ENCODE data around the gene UBE2B.
"Not testable (repeated sequence)": the region's sequence is repeated elsewhere in the genome, so short reads cannot be mapped to it uniquely, and the experiment has no call there.

UBE2B gene

DNA sequence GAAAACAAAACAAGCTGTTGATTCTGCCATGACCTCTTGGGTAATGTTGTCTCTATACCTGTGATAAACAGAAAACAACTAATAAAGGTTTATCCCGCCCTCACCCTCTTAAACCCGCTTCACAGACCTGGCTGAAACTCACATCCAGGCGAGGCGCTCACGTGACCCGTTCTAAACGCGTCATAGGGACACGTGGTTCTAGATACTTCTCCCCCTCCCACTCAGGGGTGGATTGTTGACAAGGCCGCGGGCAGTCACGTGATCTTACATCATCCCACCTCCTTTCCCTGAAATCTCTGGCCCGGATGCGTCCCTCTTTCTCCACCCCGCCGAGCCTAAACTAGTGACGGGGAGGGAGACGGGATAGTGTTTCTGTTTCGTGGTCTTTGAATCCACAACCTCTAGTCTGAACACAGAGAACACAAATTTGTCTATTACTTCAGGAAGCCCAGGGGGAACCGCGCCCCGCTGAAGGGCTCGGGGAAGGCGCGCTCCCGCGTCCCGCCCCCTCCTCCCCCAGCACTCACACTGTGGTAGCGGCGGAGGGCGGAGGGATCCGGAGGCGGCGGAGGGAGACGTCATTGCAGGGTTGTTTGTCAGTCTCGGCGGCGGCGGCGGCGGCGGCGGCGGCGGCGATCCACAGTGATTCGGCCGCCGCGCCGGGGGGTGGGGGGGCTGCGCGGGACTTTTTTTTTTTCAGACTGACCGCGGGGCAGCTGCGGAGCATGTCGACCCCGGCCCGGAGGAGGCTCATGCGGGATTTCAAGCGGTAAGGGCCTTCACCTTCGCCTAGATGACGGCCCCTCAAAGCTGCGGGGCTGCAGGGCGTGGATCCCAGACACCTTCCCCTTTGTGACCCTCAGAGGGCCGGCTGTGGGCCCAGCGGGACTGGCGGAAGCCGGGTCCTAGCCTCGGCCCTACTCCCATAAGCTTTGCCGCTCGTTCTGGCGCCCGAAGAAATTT is at the start of gene UBE2B:
Gene UBE2B, plus strand, starts transcription at position 699 of the 963 bp plus-strand sequence. Its CDS starts 27 bp downstream, at position 726.
- peak; percentile 100 for DNase-seq

DNA sequence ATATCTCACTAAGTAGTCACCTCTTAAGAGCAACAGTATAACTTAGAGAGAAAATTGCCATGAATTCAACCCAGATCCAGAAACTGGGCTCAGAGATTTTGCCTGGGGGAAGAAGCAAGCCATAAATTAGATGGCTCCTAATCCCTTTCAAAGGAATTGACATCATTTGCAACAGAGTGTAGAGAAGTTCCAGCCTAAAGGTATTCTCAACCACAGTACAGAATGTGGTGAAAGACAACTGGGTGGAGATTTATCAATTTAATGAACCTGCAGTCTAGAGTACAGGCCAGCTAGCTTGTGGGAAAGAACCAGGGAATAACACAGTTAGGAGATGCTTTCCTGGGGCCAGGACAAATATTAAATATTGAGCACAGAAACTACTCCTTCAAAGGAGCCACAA is 44.0 kb upstream of the UBE2B start:
- DNase-seq = no peak

DNA sequence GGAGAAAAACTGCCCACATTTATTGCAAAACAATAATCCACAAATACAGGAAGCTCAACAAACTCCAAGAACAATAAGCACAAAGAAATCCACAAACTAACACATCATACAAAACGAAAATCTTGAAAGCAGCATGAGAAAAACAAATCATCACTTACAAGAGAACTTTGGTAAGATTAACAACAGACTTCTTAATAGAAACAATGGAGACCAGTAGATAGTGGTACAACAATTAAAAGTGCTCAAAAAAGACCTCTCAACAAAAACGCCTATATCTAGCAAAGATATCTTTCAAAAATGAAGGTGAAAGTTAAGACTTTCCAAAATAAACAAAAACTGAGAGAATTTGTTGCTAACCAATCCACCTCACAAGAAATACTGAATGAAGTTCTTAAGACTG is 42.8 kb upstream of the UBE2B start:
- DNase-seq = no peak

DNA sequence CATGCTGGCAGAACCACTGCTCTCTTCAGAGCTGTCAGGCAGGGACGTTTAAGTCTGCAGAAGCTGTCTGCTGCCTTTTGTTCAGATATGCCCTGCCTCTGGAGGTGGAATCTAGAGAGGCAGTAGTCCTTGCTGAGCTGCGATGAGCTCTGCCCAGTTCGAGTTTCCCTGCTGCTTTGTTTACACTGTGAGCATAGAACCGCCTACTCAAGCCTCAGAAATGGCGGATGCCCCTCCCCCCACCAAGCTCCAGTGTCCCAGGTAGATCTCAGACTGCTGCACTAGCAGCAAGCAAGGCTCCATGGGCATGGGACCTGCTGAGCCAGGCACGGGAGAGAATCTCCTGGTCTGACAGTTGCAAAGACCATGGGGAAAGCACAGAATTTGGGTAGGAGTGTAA is 34.5 kb upstream of the UBE2B start:
- not testable (repeated sequence) for DNase-seq

DNA sequence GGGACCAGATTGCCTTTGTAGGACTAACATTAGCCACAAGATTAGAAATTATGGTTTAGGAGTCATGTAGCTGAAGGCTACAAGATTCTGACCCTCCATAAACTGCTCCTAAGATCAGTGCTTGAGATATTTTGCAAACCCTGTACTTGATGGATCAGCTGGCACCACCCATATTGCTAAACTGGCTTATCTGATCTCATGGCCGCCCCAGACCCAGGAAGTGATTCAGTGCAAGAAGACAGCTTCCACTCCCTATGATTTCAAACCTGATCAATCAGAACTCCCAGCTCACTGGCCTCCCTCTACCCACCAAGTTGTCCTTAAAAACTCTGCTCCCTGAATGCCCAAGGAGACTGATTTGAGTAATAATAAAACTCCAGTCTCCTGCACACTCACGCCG is 27.9 kb upstream of the UBE2B start:
- DNase-seq = not testable (repeated sequence)

DNA sequence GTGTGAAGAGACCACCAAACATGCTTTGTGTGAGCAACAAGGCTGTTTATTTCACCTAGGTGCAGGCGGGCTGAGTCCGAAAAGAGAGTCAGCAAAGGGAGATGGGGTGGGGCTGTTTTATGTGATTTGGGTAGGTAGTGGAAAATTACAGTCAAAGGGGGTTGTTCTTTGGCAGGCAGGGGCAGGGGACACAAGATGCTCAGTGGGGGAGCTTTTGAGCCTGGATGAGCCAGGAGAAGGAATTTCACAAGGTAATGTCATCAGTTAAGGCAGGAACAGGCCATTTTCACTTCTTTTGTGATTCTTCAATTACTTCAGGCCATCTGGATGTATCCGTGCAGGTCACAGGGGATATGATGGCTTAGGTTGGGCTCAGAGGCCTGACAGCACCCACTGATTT is 25.9 kb upstream of the UBE2B start:
- not testable (repeated sequence) for DNase-seq

DNA sequence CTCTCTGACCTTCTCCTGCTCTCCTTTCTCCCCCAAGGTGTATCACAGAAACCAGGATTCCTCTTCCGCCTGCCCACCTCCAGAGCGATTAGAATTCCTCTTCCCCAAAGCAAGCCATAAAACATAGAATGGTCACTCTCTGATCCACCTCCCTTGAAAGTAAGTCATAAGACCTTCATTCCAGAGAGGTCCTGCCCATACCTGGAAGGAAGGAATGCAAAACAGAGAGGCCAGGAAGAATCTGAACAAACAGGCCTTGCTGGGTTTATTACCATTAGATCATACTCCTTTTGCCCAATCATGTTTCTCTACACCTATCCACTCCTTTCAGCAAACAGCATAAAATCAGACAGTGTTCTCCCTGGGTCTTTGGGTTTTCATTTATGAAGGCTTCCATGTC is 25.4 kb upstream of the UBE2B start:
- DNase-seq = no peak

DNA sequence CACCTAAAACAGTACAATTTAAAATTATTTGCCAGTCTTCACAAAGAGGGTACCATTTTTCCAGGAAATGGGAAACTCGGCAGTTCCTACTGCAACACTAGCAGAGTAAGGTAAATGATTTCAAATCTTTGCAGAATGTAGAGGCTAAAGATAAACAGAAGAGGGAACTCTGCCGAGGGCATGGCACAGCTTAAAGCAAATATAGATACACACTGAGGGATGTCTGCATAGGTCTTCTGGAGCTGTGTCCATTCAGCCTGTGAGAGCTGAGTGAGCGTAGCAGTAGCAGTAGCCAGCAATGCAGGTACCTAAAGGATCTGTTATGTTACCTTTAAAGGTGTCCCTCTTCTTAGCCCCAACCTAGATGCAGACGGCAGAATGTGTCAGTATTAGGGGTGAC is 21.9 kb upstream of the UBE2B start:
- no peak for DNase-seq

DNA sequence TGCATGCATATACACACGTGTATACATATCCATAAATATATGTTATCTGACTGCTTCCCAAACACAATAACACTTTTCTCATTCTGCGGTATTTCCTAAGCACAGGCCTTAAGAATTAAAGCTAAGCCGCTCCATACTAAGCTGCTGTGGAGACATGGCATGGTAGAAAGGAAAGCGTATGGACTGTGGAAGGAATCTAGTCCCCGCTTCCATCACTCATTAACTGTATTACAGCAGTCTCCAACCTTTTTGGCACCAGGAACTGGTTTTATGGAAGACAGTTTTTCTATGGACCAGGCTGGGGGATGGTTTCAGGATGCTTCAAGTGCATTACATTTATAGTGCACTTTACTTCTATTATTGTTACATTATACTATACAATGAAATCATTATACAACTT is 15.7 kb upstream of the UBE2B start:
- no peak for DNase-seq

DNA sequence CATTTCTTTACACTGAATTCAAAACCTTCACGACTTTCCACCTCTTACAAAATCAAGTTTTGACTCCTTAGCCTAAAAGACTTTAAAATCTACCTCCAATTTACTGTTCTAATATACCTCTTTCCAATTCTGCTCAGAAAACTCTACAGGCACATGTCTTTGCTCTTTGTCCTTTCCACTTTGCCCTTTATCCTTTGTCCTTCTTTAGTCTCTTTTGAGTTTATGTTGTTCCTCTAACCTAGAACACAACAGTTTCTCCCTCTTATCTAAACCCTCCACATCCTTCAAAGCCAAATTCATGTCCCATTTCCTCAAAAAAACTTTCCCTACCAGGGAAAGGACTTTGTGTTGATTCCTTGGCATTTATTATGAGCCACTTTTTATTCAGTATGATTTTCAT is 5.8 kb upstream of the UBE2B start:
- no peak for DNase-seq

DNA sequence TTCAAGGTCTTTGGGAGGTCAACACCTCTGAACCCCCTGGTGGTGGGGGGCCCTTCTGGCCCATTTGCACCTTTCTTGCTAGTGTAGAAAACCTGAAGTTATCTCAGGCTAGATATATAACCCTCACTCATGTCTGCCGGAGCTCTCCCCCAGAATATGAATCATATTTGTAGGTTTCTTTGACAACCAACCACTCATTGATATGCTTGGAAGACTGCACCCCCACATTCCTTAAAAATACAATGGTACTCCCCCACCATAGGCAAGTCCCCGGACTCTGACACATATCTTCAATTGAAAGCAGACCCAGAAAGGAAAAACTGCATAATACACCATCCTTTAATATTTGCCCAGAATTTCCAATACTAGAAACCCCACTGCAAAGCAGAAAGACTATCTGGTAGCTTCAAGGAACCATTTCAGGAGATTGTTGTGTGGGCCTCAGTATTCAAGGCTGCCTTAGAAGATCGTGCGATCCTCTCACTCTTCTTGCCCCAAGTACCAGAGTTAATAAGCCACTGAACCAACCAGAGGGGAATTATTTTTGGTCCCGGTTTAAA is 978 bp upstream of the UBE2B start:
- DNase-seq = no peak

DNA sequence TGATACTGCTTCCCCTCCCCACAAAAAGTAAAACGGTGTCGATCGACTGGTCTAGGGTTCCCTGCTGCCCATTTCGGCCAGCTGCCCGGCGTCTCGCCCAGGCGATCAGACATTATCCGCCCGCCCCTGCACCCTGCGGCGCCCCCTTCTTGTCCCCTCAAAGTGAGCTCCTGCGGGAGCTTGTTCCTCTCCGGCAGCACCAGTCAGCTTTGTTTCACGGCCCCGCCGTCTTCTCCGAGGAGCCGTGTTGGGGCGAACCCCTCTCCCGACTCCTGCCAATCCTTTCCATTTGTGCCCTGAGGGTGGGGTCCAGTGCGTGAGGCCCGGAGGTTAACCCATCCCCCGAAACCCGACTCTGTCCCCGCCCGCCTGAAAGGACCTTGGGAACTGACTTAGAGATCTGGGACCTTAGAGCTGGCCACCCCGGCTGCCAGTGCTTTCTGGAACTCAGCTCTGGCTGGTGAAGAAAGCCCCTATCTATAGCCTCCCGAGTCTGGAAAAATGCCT is 518 bp downstream of the UBE2B start:
- DNase-seq = peak; percentile 71

DNA sequence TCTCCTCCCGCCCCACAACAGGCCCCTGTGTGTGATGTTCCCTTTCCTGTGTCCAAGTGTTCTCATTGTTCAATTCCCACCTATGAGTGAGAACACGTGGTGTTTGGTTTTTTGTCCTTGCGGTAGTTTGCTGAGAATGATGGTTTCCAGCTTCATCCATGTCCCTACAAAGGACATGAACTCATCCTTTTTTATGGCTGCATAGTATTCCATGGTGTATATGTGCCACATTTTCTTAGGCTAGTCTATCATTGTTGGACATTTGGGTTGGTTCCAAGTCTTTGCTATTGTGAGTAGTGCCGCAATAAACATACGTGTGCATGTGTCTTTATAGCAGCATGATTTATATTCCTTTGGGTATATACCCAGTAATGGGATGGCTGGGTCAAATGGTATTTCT is 2.3 kb downstream of the UBE2B start:
- DNase-seq = not testable (repeated sequence)

DNA sequence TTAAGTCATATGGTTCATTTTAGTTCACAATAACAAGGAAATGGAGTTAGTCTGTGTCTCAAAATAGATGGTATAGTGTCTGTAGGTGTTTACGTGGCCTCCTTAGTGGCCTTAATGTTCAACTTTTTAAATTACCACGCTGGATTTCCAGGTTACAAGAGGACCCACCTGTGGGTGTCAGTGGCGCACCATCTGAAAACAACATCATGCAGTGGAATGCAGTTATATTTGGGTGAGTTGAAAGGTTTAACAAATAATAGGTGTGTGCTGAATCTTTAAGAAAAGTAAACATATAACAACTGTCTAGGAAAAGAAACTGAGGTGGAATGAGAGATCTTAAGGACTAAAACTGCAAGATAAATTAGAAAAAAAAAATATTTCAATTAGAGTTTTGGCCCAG is 2.9 kb downstream of the UBE2B start:
- DNase-seq = no peak

DNA sequence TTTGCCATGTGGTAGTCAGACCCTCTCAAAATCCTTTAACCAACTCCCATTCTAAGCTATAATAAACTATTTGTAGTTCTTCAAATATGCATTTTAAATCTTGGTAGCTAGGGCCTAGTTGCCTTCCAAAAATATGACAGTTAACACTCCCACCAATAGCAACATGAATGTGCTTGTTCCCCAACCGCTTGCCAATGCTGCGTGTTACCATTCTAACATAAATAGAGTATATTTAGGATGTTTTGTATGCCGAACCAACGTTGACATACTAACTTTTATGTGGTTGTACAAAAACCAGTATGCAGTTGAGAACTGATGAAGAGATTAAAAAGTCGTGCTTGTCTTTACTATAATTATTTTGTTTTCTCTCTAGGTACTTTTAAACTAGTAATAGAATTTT is 9.0 kb downstream of the UBE2B start:
- DNase-seq = no peak

DNA sequence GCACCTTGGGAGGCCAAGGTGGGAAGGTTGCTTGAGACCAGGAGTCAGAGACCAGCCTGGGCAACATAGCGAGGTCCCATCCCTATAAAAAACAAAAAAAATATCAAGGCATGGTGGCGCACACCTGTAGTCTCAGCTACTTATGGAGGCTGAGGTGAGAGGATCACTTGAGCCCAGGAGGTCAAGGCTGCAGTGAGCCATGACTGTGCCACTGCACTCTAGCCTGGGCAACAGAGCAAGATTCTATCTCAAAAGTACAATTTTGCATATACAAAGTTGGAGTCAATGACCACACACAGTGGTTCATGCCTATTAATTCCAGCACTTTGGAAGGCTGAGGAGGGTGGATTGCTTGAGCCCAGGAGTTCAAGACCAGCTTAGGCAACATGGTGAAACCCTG is 10.8 kb downstream of the UBE2B start:
- not testable (repeated sequence) for DNase-seq

DNA sequence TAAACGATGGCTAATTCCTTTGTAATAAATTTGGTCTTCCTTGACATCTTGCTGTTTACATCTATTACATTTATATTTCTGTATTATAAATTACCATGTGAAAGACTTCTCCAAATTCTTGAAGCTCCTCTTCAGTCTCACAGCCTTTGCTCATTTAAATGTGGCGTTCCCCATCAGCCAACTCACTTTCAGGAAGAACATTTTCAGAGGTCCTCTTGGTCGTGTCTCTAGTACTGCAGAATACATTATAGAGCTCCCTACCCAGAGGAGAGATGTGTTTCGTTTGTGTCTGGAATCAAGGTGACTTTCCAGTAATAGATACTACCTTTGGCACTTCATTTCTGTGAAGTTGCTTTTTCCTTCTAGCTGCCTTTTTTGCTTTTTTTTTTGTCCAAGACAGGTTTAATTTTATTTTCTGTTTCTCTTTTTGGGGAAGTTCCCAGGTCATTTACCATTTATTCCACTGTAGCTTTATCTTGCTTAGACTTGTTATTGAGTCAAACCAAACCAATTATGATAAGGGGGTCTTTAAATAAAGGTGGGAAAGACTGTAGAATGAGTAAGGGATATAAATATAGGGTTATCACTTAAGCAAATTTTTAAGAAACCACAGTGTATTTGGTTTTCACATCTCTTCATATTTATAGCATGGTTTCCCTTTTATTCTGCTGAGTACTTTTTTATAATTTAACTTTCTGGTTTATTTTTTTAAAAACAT is 12.8 kb downstream of the UBE2B start:
- no peak for DNase-seq

DNA sequence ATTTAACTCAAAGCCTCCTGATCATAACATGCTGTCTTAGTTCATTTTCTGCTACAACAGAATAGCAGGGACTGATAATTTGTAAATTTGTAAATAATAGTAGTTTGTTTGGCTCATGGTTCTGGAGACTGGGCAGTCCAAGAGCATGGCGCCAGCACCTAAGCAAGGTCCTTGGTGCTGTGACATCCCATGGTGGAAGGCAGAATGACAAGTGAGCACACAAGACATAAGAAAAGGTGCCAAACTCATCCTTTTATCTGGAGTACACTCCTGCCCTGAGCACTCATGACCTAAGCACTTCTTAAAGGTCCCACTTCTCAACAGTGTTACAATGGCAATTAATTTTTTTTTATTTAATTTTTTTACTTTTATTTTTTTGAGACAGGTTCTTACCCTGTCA is 16.1 kb downstream of the UBE2B start:
- no peak for DNase-seq

DNA sequence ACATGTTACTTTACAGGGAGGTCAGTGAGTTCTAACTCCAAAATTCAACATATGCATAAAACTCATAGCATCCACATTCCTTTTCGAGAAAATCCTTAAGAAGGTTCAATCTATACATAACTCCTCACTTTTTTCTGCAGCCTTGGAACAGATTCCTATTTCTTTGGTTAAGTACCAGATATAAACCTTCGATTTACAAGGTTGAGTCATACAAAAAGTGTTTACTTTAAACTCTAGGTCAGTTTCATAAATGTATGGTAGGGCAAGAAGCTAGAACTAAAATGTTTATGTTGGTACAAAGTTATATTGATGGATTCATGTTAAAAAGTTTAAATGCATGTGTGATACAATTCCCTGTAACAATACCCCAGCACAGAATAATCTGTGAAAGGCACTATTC is 20.9 kb downstream of the UBE2B start:
- no peak for DNase-seq

DNA sequence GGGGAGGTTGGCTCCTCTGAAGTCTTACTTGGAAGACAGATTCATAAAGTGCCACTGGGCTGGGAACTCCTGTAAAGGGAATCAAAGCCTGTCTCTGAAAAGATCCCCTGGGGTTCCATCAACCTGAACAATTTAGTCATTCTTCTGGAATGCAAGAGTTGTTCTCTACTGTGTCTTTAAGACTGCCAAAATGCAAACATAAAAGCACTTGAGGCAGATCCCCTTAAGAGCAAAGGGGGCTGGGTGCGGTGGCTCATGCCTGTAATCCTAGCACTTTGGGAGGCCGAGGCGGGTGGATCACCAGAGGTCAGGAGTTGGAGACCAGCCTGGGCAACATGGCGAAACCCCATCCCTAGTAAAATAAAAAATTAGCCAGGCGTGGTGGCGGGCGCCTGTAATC is 23.6 kb downstream of the UBE2B start:
- no peak for DNase-seq

DNA sequence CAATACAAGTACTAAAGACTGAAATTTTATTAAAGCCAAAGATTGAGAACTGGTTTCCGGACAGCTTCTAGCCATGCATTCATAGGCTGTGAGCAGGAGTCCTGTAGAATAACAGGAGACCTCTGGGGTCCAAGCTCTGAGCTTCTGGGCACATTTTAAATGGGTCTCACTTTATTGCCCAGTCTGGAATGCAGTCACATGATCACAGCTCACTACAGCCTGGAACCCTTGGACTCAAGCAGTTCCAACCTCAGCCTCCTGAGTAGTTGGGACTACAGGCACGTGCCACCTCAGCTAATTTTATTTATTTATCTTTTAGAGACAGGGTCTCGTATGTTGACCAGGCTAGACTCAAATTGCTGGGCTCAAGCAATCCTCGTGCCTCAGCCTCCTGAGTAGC is 24.9 kb downstream of the UBE2B start:
- no peak for DNase-seq

DNA sequence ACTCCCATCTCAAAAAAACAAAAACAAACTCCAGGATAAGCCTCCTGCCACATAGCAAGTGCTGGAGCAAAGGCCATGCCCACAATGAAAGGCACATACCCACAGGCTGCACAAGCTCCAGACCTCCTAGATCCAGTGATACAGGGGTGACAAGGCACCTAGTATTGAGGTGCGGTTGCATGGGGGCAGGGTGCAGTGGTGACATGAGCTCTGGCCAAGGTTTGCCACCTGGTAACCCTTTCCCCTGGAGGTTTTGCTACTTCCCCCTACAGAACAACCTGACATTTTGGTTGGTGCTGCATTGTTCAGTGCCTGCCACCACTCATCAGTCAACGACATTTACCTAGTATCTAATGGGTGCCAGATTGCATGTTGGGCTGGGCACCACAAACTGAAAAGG is 25.8 kb downstream of the UBE2B start:
- DNase-seq = no peak

DNA sequence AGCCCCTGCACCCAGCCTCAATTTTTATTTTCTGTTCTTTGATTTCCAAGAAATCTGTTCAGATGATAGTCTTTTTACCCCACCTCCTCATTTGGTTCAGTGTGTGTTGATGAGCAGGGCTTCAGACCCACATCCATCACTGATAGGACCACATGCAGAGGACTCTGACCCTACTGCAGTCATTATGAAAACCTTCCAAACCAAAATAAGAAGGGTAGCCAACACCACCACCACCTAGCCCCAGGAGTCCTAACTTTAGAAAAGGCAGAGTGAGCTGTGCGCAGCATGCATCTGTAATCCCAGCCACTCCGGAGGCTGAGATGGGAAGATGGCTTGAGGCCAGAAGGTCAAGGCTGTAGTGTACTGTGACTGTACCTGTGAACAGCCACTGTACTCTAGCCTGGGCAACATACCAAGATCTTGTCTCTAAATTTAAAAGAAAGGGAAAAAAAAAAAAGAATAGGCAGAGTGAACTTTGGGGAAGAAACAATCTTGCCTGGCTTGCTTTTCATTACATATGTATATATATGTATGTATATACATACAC is 27.3 kb downstream of the UBE2B start:
- no peak for DNase-seq
